ENCODE results near the gene RAB36.
A peak's percentile ranks its signal among the peaks of the same experiment; 100 is the strongest.

Gene RAB36

GRCh38 chr22:23115825-23116494 lies 29.3 kb upstream of the RAB36 start:
- Histone ChIP-seq H2BK15ac (ENCODE audit: low read length) (no peak overlapping the region), H3K9ac (ENCODE audit: low read depth, low read length, poor library complexity) (peak overlapping the region; percentile 56), H3K36me3 (replicated peaks in 1 of 2; ENCODE audit: control insufficient read depth in 2 of 2, insufficient read depth in 2 of 2, low read length in 2 of 2) (peaks cover 0 to 2% of the 10 kb centered on the region in 2 donors), H3K4me3 (ENCODE audit: low read length in 2 of 2) (no peak overlapping the region), H3K23ac (ENCODE audit: low read depth, low read length, poor library complexity) (peak overlapping the region; percentile 87), H3K4me1 (ENCODE audit: control insufficient read depth in 2 of 2, insufficient read depth in 1 of 2, low read depth in 1 of 2, low read length in 2 of 2) (peaks cover 0 to 6% of the 10 kb centered on the region in 2 donors), H3K9me3 (replicated peaks in 1 of 2; ENCODE audit: control insufficient read depth in 2 of 2, insufficient read depth in 1 of 2, low read depth in 1 of 2, low read length in 2 of 2) (no peaks in the 10 kb centered on the region), H2AK5ac (ENCODE audit: low read depth, low read length) (peak overlapping the region; percentile 56), H4K8ac (ENCODE audit: low read depth, low read length) (no peak overlapping the region), H3K4me2 (ENCODE audit: insufficient read depth, low read length, poor library complexity, severe bottlenecking) (no peak overlapping the region), H2BK120ac (ENCODE audit: low read depth, low read length) (no peak overlapping the region), H2AFZ (ENCODE audit: low read length) (no peak overlapping the region), H2BK5ac (ENCODE audit: low read length) (no peak overlapping the region), H2BK12ac (ENCODE audit: low read length) (peak overlapping the region; percentile 34), H3K4ac (ENCODE audit: low read length) (no peak overlapping the region), H3K27ac (replicated peaks; ENCODE audit: low read length) (no peak overlapping the region), H3K79me1 (ENCODE audit: low read depth, low read length) (peaks cover 8% of the 10 kb centered on the region), H3K18ac (ENCODE audit: low read length) (peak overlapping the region; percentile 51), H3K14ac (ENCODE audit: low read length) (peak overlapping the region; percentile 95), H4K91ac (ENCODE audit: low read depth, low read length, poor library complexity) (no peak overlapping the region), H3K27me3 (ENCODE audit: control insufficient read depth in 3 of 3, insufficient read depth in 3 of 3, low read depth in 1 of 3, low read length in 3 of 3) (no peaks in the 10 kb centered on the region)
- DNase-seq (ENCODE audit: low spot score): no peak
- no CpG with 5 or more reads among the region's 18 CpGs for WGBS, 2 donors (ENCODE audit: extremely low coverage in 2 of 2, insufficient read length in 2 of 2, insufficient replicate concordance in 1 of 2)

- Histone ChIP-seq H3K4me1 (ENCODE audit: control insufficient read depth in 2 of 2, insufficient read depth in 1 of 2, low read depth in 1 of 2, low read length in 2 of 2) (peaks cover 0 to 4% of the 10 kb centered on the region in 2 donors), H2BK120ac (ENCODE audit: low read depth, low read length) (no peak overlapping the region), H3K79me1 (ENCODE audit: low read depth, low read length) (peaks cover 8% of the 10 kb centered on the region), H3K9ac (ENCODE audit: low read depth, low read length, poor library complexity) (peak overlapping the region; percentile 51), H3K9me3 (replicated peaks in 1 of 2; ENCODE audit: control insufficient read depth in 2 of 2, insufficient read depth in 1 of 2, low read depth in 1 of 2, low read length in 2 of 2) (no peaks in the 10 kb centered on the region), H3K4ac (ENCODE audit: low read length) (no peak overlapping the region), H2BK12ac (ENCODE audit: low read length) (no peak overlapping the region), H3K4me2 (ENCODE audit: insufficient read depth, low read length, poor library complexity, severe bottlenecking) (no peak overlapping the region), H2AFZ (ENCODE audit: low read length) (no peak overlapping the region), H3K4me3 (ENCODE audit: low read length in 2 of 2) (no peak overlapping the region), H3K27me3 (ENCODE audit: control insufficient read depth in 3 of 3, insufficient read depth in 3 of 3, low read depth in 1 of 3, low read length in 3 of 3) (no peaks in the 10 kb centered on the region), H3K23ac (ENCODE audit: low read depth, low read length, poor library complexity) (peak overlapping the region; percentile 87), H3K27ac (replicated peaks; ENCODE audit: low read length) (no peak overlapping the region), H3K36me3 (replicated peaks in 1 of 2; ENCODE audit: control insufficient read depth in 2 of 2, insufficient read depth in 2 of 2, low read length in 2 of 2) (peaks cover 0 to 2% of the 10 kb centered on the region in 2 donors), H2AK5ac (ENCODE audit: low read depth, low read length) (no peak overlapping the region), H4K91ac (ENCODE audit: low read depth, low read length, poor library complexity) (no peak overlapping the region), H3K14ac (ENCODE audit: low read length) (no peak overlapping the region), H2BK5ac (ENCODE audit: low read length) (no peak overlapping the region), H3K18ac (ENCODE audit: low read length) (peak overlapping the region; percentile 2), H2BK15ac (ENCODE audit: low read length) (no peak overlapping the region), H4K8ac (ENCODE audit: low read depth, low read length) (no peak overlapping the region)
- no peak for DNase-seq (ENCODE audit: low spot score)
- no CpG with 5 or more reads among the region's 10 CpGs for whole genome bisulfite sequencing, 2 donors (ENCODE audit: extremely low coverage in 2 of 2, insufficient read length in 2 of 2, insufficient replicate concordance in 1 of 2)
Observed at GRCh38 chr22:23116506-23117263, 28.6 kb upstream of the RAB36 start.

- H3K23ac ChIP-seq (ENCODE audit: low read depth, low read length, poor library complexity): peak overlapping the region; percentile 80
- H2BK120ac ChIP-seq (ENCODE audit: low read depth, low read length): no peak overlapping the region
- no peak overlapping the region for H3K4ac ChIP-seq (ENCODE audit: low read length)
- peaks cover 0 to 2% of the 10 kb centered on the region in 2 donors for H3K36me3 ChIP-seq (replicated peaks in 1 of 2; ENCODE audit: control insufficient read depth in 2 of 2, insufficient read depth in 2 of 2, low read length in 2 of 2)
- no peak overlapping the region for H2AFZ ChIP-seq (ENCODE audit: low read length)
- no peak overlapping the region for H3K4me3 ChIP-seq (ENCODE audit: low read length in 2 of 2)
- no peak overlapping the region for H2BK15ac ChIP-seq (ENCODE audit: low read length)
- H2BK12ac ChIP-seq (ENCODE audit: low read length): no peak overlapping the region
- no peak overlapping the region for H2AK5ac ChIP-seq (ENCODE audit: low read depth, low read length)
- H3K4me2 ChIP-seq (ENCODE audit: insufficient read depth, low read length, poor library complexity, severe bottlenecking): no peak overlapping the region
- no peak overlapping the region for H3K9ac ChIP-seq (ENCODE audit: low read depth, low read length, poor library complexity)
- peaks cover 8% of the 10 kb centered on the region for H3K79me1 ChIP-seq (ENCODE audit: low read depth, low read length)
- WGBS, 2 donors (ENCODE audit: extremely low coverage in 2 of 2, insufficient read length in 2 of 2, insufficient replicate concordance in 1 of 2): no CpG with 5 or more reads among the region's 10 CpGs
- no peak for DNase-seq (ENCODE audit: low spot score)
- H3K9me3 ChIP-seq (replicated peaks in 1 of 2; ENCODE audit: control insufficient read depth in 2 of 2, insufficient read depth in 1 of 2, low read depth in 1 of 2, low read length in 2 of 2): no peaks in the 10 kb centered on the region
- H4K91ac ChIP-seq (ENCODE audit: low read depth, low read length, poor library complexity): no peak overlapping the region
- H3K4me1 ChIP-seq (ENCODE audit: control insufficient read depth in 2 of 2, insufficient read depth in 1 of 2, low read depth in 1 of 2, low read length in 2 of 2): peaks cover 0 to 4% of the 10 kb centered on the region in 2 donors
- no peak overlapping the region for H3K18ac ChIP-seq (ENCODE audit: low read length)
- peak overlapping the region; percentile 84 for H3K14ac ChIP-seq (ENCODE audit: low read length)
- H4K8ac ChIP-seq (ENCODE audit: low read depth, low read length): peak overlapping the region; percentile 23
- no peak overlapping the region for H2BK5ac ChIP-seq (ENCODE audit: low read length)
- no peak overlapping the region for H3K27ac ChIP-seq (replicated peaks; ENCODE audit: low read length)
- no peaks in the 10 kb centered on the region for H3K27me3 ChIP-seq (ENCODE audit: control insufficient read depth in 3 of 3, insufficient read depth in 3 of 3, low read depth in 1 of 3, low read length in 3 of 3)
Observed at GRCh38 chr22:23117275-23117674, 28.0 kb upstream of the RAB36 start.

GRCh38 chr22:23117891-23118646 lies 27.2 kb upstream of the RAB36 start:
- Histone ChIP-seq H3K23ac (ENCODE audit: low read depth, low read length, poor library complexity) (peak overlapping the region; percentile 92), H3K79me1 (ENCODE audit: low read depth, low read length) (peaks cover 8% of the 10 kb centered on the region), H4K91ac (ENCODE audit: low read depth, low read length, poor library complexity) (no peak overlapping the region), H4K8ac (ENCODE audit: low read depth, low read length) (no peak overlapping the region), H2AK5ac (ENCODE audit: low read depth, low read length) (no peak overlapping the region), H2BK5ac (ENCODE audit: low read length) (peak overlapping the region; percentile 42), H2BK120ac (ENCODE audit: low read depth, low read length) (no peak overlapping the region), H3K36me3 (replicated peaks in 1 of 2; ENCODE audit: control insufficient read depth in 2 of 2, insufficient read depth in 2 of 2, low read length in 2 of 2) (peaks cover 0 to 4% of the 10 kb centered on the region in 2 donors), H3K27ac (replicated peaks; ENCODE audit: low read length) (no peak overlapping the region), H2BK15ac (ENCODE audit: low read length) (no peak overlapping the region), H3K14ac (ENCODE audit: low read length) (no peak overlapping the region), H2BK12ac (ENCODE audit: low read length) (no peak overlapping the region), H3K4ac (ENCODE audit: low read length) (no peak overlapping the region), H3K9me3 (replicated peaks in 1 of 2; ENCODE audit: control insufficient read depth in 2 of 2, insufficient read depth in 1 of 2, low read depth in 1 of 2, low read length in 2 of 2) (no peaks in the 10 kb centered on the region), H3K4me1 (ENCODE audit: control insufficient read depth in 2 of 2, insufficient read depth in 1 of 2, low read depth in 1 of 2, low read length in 2 of 2) (peaks cover 0 to 4% of the 10 kb centered on the region in 2 donors), H3K27me3 (ENCODE audit: control insufficient read depth in 3 of 3, insufficient read depth in 3 of 3, low read depth in 1 of 3, low read length in 3 of 3) (no peaks in the 10 kb centered on the region), H3K9ac (ENCODE audit: low read depth, low read length, poor library complexity) (peak overlapping the region; percentile 36), H3K18ac (ENCODE audit: low read length) (no peak overlapping the region), H3K4me3 (ENCODE audit: low read length in 2 of 2) (no peak overlapping the region), H2AFZ (ENCODE audit: low read length) (no peak overlapping the region), H3K4me2 (ENCODE audit: insufficient read depth, low read length, poor library complexity, severe bottlenecking) (no peak overlapping the region)
- DNase-seq (ENCODE audit: low spot score): no peak
- no CpG with 5 or more reads among the region's 15 CpGs for WGBS, 2 donors (ENCODE audit: extremely low coverage in 2 of 2, insufficient read length in 2 of 2, insufficient replicate concordance in 1 of 2)
